A549 (cell line): ENCODE results near the gene F2R. TPM values are rescaled to one million over a fixed set of nuclear protein-coding genes. Genes with fewer than 3 reads are reported as not detected.

Source experiments
- ATAC-seq, 2 experiments: fragments of 200-7000 bp in 1 of 2; fragments of >200 bp in 1 of 2; cut with Nextera tagmentation in 1 of 2; cut with Tn5 transposase in 1 of 2; 3 replicates each; pipeline versions ENCODE4 v1.8.0 to v1.9.1; 2018 to 2020; ENCODE audit warnings: mild to moderate bottlenecking in 1 of 2, moderate library complexity in 1 of 2
- CTCF ChIA-PET: fragments of 300-600 bp; sonication (Branson Sonifier 250); formaldehyde crosslinking; extraction: SDS; loops from one replicate; lab custom pipeline; 2021; ENCODE audit warnings: antibody characterized with exemption, inconsistent platforms; lab: Yijun Ruan, JAX
- POLR2A ChIA-PET: fragments of 350-600 bp; formaldehyde crosslinking; extraction: SDS; loops from one replicate; lab custom pipeline; 2021; ENCODE audit warnings: antibody characterized with exemption, inconsistent platforms; lab: Yijun Ruan, JAX
- DNase-seq, 2 experiments: peaks; one replicate each; pipeline versions ENCODE4 v3.0.0 to v3.0.0-alpha.2; 2011 to 2016; ENCODE audit warnings: low read depth in 1 of 2, low spot score in 1 of 2
- FAIRE-seq: peaks from 2 replicates; lab custom pipeline; 2011; peaks lifted over from hg19 to GRCh38; lab: Jason Lieb, UNC
- H3K27ac ChIP-seq, 2 experiments: fragments of >200 bp; sonication (Bioruptor Twin); formaldehyde crosslinking; 3 replicates each; pipeline ENCODE4 v1.5.1; 2016 to 2017
- H3K4me1 ChIP-seq: fragments of >200 bp; sonication (Bioruptor Twin); formaldehyde crosslinking; 3 replicates; pipeline ENCODE4 v1.6.1; 2016
- H3K4me2 ChIP-seq: fragments of >200 bp; sonication (Bioruptor Twin); formaldehyde crosslinking; 3 replicates; pipeline ENCODE4 v1.6.1; 2016
- H3K4me3 ChIP-seq: fragments of >200 bp; sonication (Bioruptor Twin); formaldehyde crosslinking; 3 replicates; pipeline ENCODE4 v1.5.1; 2016
- H3K9me3 ChIP-seq: fragments of >200 bp; sonication (Bioruptor Twin); formaldehyde crosslinking; 3 replicates; pipeline ENCODE4 v1.6.1; 2016
- CBX2 ChIP-seq: fragments of 200-600 bp; sonication (generic); IDR thresholded peaks from 2 replicates; pipeline ENCODE4 v1.6.1; 2016; ENCODE audit warnings: low read depth, mild to moderate bottlenecking, borderline replicate concordance
- CBX8 ChIP-seq: fragments of 200-600 bp; sonication (generic); IDR thresholded peaks from 2 replicates; pipeline ENCODE4 v1.6.1; 2016
- CEBPB ChIP-seq, 2 experiments: fragments of >200 bp in 1 of 2; sonication (Bioruptor Twin) in 1 of 2; formaldehyde crosslinking in 1 of 2; IDR thresholded peaks; 2 replicates each; pipeline ENCODE4 v1.6.1; 2012 to 2016
- CHD2 ChIP-seq: fragments of 150-350 bp; IDR thresholded peaks from 2 replicates; pipeline ENCODE4 v1.6.1; 2014; ENCODE audit warnings: low read length; ENCODE audit not compliant: partially characterized antibody
- CHD4 ChIP-seq: fragments of 200-600 bp; sonication (generic); IDR thresholded peaks from 2 replicates; pipeline ENCODE4 v1.6.1; 2016; ENCODE audit warnings: antibody characterized with exemption, mild to moderate bottlenecking, borderline replicate concordance
- CTCF ChIP-seq: fragments of >200 bp; sonication (Bioruptor Twin); formaldehyde crosslinking; IDR thresholded peaks from 3 replicates; pipeline ENCODE4 v1.5.1; 2016
- E2F6 ChIP-seq: IDR thresholded peaks from 2 replicates; pipeline ENCODE4 v1.6.1; 2012; ENCODE audit warnings: low read depth, borderline replicate concordance
- EHF ChIP-seq: fragments of 250-450 bp; sonication (Bioruptor Pico); IDR thresholded peaks from 2 replicates; pipeline ENCODE4 v1.5.0; 2020; ENCODE audit warnings: mild to moderate bottlenecking
- EHMT2 ChIP-seq: fragments of 200-600 bp; sonication (generic); IDR thresholded peaks from 2 replicates; pipeline ENCODE4 v1.6.1; 2016; ENCODE audit warnings: antibody characterized with exemption, low read depth, mild to moderate bottlenecking, moderate library complexity
- EP300 ChIP-seq, 2 experiments: fragments of >200 bp; sonication (Bioruptor Twin); formaldehyde crosslinking; IDR thresholded peaks; 2 replicates in 1 of 2; 3 replicates in 1 of 2; pipeline ENCODE4 v1.6.1; 2016 to 2017
- ESRRA ChIP-seq: fragments of 150-350 bp; IDR thresholded peaks from 2 replicates; pipeline ENCODE4 v1.6.1; 2014; ENCODE audit warnings: mild to moderate bottlenecking, low read length, borderline replicate concordance
- FOSB ChIP-seq: fragments of 250-450 bp; sonication (Bioruptor Pico); IDR thresholded peaks from 2 replicates; pipeline ENCODE4 v1.5.0; 2020; ENCODE audit warnings: mild to moderate bottlenecking, moderate library complexity
- HEYL ChIP-seq: fragments of 250-450 bp; sonication (Bioruptor Pico); IDR thresholded peaks from 2 replicates; pipeline ENCODE4 v1.8.0; 2021; ENCODE audit warnings: mild to moderate bottlenecking, moderate library complexity
- HOXB5 ChIP-seq: fragments of 250-450 bp; sonication (Bioruptor Pico); IDR thresholded peaks from 2 replicates; pipeline ENCODE4 v1.5.0; 2020; ENCODE audit warnings: mild to moderate bottlenecking, moderate library complexity
- NPAS2 ChIP-seq: fragments of 250-450 bp; sonication (Bioruptor Pico); IDR thresholded peaks from 2 replicates; pipeline ENCODE4 v1.8.0; 2022; ENCODE audit warnings: mild to moderate bottlenecking, moderate library complexity, borderline replicate concordance
- NR3C1 ChIP-seq: fragments of >200 bp; sonication (Bioruptor Twin); formaldehyde crosslinking; IDR thresholded peaks from 3 replicates; pipeline ENCODE4 v1.6.1; 2017
- POLR2A ChIP-seq: IDR thresholded peaks from 2 replicates; pipeline ENCODE4 v1.6.1; 2012; ENCODE audit warnings: mild to moderate bottlenecking, low read length
- POLR2AphosphoS2 ChIP-seq: conservative IDR thresholded peaks from 2 replicates; pipeline ENCODE4 v1.6.1; 2012; ENCODE audit warnings: low read length, improper control_type of control experiment, inconsistent platforms
- RAD21 ChIP-seq, 2 experiments: fragments of >200 bp in 1 of 2; sonication (Bioruptor Twin) in 1 of 2; formaldehyde crosslinking in 1 of 2; IDR thresholded peaks in 1 of 2; conservative IDR thresholded peaks in 1 of 2; 2 replicates in 1 of 2; 3 replicates in 1 of 2; pipeline ENCODE4 v1.6.1; 2012 to 2018; ENCODE audit warnings: inconsistent platforms in 1 of 2
- RFX5 ChIP-seq: fragments of 450-650 bp; IDR thresholded peaks from 2 replicates; pipeline ENCODE4 v1.7.1; 2014; ENCODE audit warnings: antibody characterized with exemption, mild to moderate bottlenecking, moderate library complexity
- RNF2 ChIP-seq: fragments of 200-600 bp; sonication (generic); IDR thresholded peaks from 2 replicates; pipeline ENCODE4 v1.6.1; 2016; ENCODE audit warnings: low read depth, mild to moderate bottlenecking, antibody characterized with exemption, moderate library complexity, borderline replicate concordance
- TFCP2L1 ChIP-seq: fragments of 250-450 bp; sonication (Bioruptor Pico); IDR thresholded peaks from 2 replicates; pipeline ENCODE4 v1.5.0; 2021; ENCODE audit warnings: mild to moderate bottlenecking
- ZFP36 ChIP-seq: fragments of 450-650 bp; IDR thresholded peaks from 2 replicates; pipeline ENCODE4 v1.6.1; 2014; ENCODE audit warnings: borderline replicate concordance; ENCODE audit not compliant: partially characterized antibody
- ZSCAN20 ChIP-seq: fragments of 250-450 bp; sonication (Bioruptor Pico); IDR thresholded peaks from 2 replicates; pipeline ENCODE4 v1.8.0; 2022; ENCODE audit warnings: mild to moderate bottlenecking, moderate library complexity
- WGBS: methylation state at CpG from one replicate; pipeline ENCODE4 v1.1.6; 2017; ENCODE audit errors: missing lambda C conversion rate; 5-methylcytosine and 5-hydroxymethylcytosine counted together
- polyA plus RNA-seq, 4 experiments: library from polyadenylated mRNA; depleted of rRNA in 3 of 4; stranded (reverse); fragments of >200 nt; fragmentation: RNase III in 1 of 4; extraction: RNeasy Plus Mini Kit Qiagen cat#74134 plus additional on column Dnase treatment in 1 of 4; gene quantifications; 2 replicates in 3 of 4; 3 replicates in 1 of 4; pipeline ENCODE4 v1.2.3, GENCODE V29; 2011 to 2017
- TF ChIP-seq, protein P1 (sequence below): fragments of 250-450 bp; sonication (Bioruptor Pico); IDR thresholded peaks from 2 replicates; pipeline ENCODE4 v1.5.0; 2020; ENCODE audit warnings: low read depth, mild to moderate bottlenecking, moderate library complexity

Gene F2R
- polyA plus RNA-seq, 2 of the 4 experiments (the other 2 are of a cell fraction) = 30.4 to 114 TPM

GRCh38 chr5:76746677-76747076, 30.8 kb downstream of the F2R start:
- no peak for FAIRE-seq
- H3K4me1 ChIP-seq = 0 out of 3 replicates have a peak, but pooled peaks cover 6% of the 10 kb centered on the region
- no peak overlapping the region for H3K4me2 ChIP-seq
- no peak overlapping the region for H3K4me3 ChIP-seq
- no peaks in the 10 kb centered on the region for H3K9me3 ChIP-seq
- 78% methylated on average over 2 of the region's 2 CpGs for WGBS
- 0 out of 6 replicates have a peak overlapping the region, but pooled peaks of 1 of the 2 experiments have one; percentile 15 for H3K27ac ChIP-seq
- no peak for DNase-seq
- no peak for ATAC-seq
- ChIA-PET POLR2A (no interaction called here), CTCF (interaction anchor here (0.6 to 6.2 kb wide), 2 partner anchors 19 to 29 kb away, joined by 3 to 42 read pairs; no protein-coding TSS in a partner anchor)
- TF ChIP-seq RAD21 (conservative IDR thresholded peaks at IDR 0.05 in 1 of 2, IDR thresholded peaks at IDR 0.05 in 1 of 2) (peak in 1 of 2 experiments; percentile 22; a peak in 3 of 5 replicates), ESRRA (no peak)

DNA sequence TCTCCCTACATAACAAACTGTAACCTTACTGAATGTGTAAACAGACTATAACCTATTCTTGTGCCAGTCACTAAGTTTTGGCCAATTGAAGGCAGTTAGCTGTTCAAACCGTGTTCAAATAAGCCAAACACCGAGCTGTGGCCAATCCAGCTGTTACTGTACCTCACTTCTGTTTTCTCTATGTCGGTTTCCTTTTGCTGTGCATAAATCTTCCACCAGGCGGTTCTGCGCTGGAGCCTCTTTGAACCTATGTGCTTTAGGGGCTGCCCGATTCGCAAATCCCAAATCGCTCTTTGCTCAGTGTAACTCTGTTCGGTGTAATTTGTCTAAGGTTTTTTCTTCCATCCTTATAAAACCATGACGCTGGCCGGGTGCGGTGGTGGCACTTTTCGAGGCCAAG, 31.8 kb downstream of the F2R start:
- H3K4me2 ChIP-seq = no peak overlapping the region
- DNase-seq (no peak), FAIRE-seq (no peak), ATAC-seq (no peak)
- whole genome bisulfite sequencing = 96% methylated on average over 13 of the region's 13 CpGs
- H3K27ac ChIP-seq = no peak overlapping the region
- ChIA-PET CTCF (interaction anchor here (0.7 to 6.2 kb wide), 3 partner anchors 28 to 146 kb away, joined by 3 to 42 read pairs (median 3); no protein-coding TSS in a partner anchor), POLR2A (no interaction called here)
- no peaks in the 10 kb centered on the region for H3K9me3 ChIP-seq
- TF ChIP-seq POLR2AphosphoS2 = no peak
- TF ChIP-seq POLR2A = no peak
- TF ChIP-seq CTCF = no peak
- TF ChIP-seq, protein P1, sequence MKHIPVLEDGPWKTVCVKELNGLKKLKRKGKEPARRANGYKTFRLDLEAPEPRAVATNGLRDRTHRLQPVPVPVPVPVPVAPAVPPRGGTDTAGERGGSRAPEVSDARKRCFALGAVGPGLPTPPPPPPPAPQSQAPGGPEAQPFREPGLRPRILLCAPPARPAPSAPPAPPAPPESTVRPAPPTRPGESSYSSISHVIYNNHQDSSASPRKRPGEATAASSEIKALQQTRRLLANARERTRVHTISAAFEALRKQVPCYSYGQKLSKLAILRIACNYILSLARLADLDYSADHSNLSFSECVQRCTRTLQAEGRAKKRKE (CRISPR knock-in tag) = no peak
- no peak for TF ChIP-seq NR3C1
- no peak for TF ChIP-seq EP300 (IDR thresholded peaks at IDR 0.05)
- TF ChIP-seq CEBPB (IDR thresholded peaks at IDR 0.05) = no peak
- no peak for TF ChIP-seq CBX8
- TF ChIP-seq EHF (CRISPR knock-in tag) = no peak
- no peak for TF ChIP-seq ZSCAN20
- no peak for TF ChIP-seq RFX5
- TF ChIP-seq, all 56 proteins: peak for 0
- Histone ChIP-seq H3K4me1 (0 out of 3 replicates have a peak, but pooled peaks cover 2% of the 10 kb centered on the region), H3K4me3 (no peak overlapping the region)

DNA sequence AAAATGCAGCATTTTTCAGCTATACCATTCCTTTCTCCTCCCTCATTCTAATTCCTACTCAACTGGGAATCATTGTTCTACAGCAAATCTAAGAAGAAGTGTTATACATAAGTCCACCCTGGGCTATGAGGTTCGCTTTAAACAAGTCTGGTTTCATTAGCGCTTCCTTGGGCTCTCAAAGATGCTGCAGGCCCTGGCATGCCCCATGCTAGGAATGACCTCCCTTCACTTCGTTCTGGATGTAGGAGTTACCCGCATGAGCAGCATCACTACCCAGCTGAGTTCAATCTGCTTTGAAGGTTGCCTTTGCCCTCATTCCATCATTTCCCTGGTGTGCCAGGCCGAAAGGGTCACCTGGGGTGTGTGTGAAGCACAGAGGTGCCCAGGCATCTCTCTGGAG, 35.4 kb downstream of the F2R start:
- peaks cover 11% of the 10 kb centered on the region for H3K4me1 ChIP-seq
- DNase-seq (no peak), FAIRE-seq (no peak), ATAC-seq (no peak)
- TF ChIP-seq FOSB (CRISPR knock-in tag) (no peak), EHMT2 (no peak), CBX8 (no peak), E2F6 (no peak), HEYL (CRISPR knock-in tag) (no peak), CBX2 (no peak), HOXB5 (CRISPR knock-in tag) (no peak), CHD4 (no peak), ESRRA (no peak), RNF2 (no peak), CHD2 (no peak), ZFP36 (no peak), TFCP2L1 (CRISPR knock-in tag) (no peak), NPAS2 (CRISPR knock-in tag) (no peak), NR3C1 (no peak)
- H3K27ac ChIP-seq = peak overlapping the region in 1 of 2 experiments; percentile 15; a peak in 1 of 6 replicates
- CTCF ChIA-PET = interaction anchor here (0.9 to 2.4 kb wide), 4 partner anchors 10 to 66 kb away, joined by 3 to 8 read pairs (median 4); no protein-coding TSS in a partner anchor
- no peaks in the 10 kb centered on the region for H3K9me3 ChIP-seq
- 79% methylated on average over 5 of the region's 5 CpGs for WGBS
- H3K4me2 ChIP-seq = no peak overlapping the region
- POLR2A ChIA-PET = no interaction called here
- no peak overlapping the region for H3K4me3 ChIP-seq
